ENCODE data around the gene CSPG5.
A peak's percentile ranks its signal among the peaks of the same experiment; 100 is the strongest.

The CSPG5 gene

GRCh38 chr3:47586746-47587145 lies 8.1 kb upstream of the CSPG5 start:
- DNase-seq, result no peak

- DNase-seq, result no peak
Measured at GRCh38 chr3:47583320-47584075, 4.8 kb upstream of the CSPG5 start.

DNA sequence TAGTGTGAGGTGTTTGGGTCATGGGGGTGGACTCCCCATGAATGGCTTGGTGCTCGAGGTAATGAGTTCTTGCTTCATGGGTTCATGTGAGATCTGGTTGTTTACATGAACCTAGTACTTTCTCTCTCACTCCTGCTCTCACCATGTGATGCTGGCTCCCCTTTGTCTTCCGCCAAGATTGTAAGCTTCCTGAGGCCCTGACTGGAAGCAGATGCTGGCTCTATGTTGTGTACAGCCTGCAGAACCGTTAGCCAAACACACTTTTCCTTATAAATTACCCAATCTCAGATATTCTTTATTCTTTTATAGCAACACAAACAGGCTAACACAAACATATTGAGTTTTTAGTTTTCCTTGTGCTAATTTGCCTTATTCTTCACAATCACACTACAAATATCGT lies 3.2 kb upstream of the CSPG5 start:
- DNase-seq, result no peak

DNA sequence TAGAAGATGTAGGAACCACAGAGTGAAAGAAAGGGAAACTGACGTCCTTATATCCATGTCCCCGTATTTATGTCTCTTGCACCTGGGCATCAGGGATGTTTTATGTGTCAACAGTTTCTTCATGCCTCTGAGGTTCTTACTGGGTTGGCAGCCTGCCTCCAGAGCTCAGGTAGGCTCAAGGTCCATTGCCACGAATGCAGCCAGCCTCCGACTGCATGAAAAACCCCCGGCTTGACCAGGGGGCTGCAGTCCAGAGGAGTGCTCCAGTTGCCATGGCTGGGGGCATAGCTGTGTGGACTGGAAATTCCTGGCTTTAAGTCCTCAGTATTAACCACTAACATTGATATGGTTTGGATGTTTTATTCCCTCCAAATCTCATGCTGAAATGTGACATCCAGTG lies 2.8 kb upstream of the CSPG5 start:
- DNase-seq, result no peak

DNA sequence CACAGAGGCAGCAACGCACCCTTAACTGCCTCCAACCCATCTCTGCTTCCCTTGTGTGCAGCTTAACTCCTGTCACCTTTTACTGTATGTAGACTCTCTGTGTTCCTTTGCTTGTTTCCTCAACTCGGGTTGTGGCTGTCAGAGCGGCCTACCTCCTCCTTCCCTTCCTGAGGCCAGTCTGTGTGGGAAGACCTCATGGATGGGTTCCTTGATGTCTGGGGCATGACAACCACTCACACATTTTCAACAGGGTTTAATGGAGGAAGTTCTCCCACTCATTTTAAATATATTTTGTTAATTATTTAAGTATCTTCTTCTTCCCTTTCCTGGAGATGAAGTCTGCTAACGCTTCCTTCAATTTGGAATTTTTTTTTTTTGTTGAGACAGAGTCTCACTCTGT lies 1.8 kb upstream of the CSPG5 start:
- no peak for DNase-seq

DNA sequence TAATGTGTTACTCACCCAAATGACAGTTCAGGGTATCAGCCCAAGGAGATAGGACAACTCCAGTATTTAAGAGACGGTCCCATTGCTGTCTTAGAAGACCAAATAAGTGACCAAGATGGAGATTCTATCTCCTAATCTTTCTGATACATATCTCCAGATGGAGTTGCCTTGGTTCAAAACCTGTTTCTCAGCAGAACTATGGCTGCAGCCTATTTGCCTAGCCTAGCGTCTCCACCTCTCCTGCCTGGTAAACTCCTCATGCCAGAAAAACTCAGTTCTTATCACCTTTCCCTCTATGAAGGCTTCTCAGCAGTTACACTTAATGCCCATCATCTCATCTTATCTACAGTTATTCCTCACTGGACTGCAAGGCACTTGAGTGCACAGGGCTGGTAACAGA lies 1.2 kb upstream of the CSPG5 start:
- no peak for DNase-seq

- peak; percentile 34 to 44 for DNase-seq
Measured at GRCh38 chr3:47578119-47578632, 489 bp downstream of the CSPG5 start.

- DNase-seq, result peak in 1 of 2 experiments; percentile 10
Measured at GRCh38 chr3:47577583-47578118, 1.0 kb downstream of the CSPG5 start.

DNA sequence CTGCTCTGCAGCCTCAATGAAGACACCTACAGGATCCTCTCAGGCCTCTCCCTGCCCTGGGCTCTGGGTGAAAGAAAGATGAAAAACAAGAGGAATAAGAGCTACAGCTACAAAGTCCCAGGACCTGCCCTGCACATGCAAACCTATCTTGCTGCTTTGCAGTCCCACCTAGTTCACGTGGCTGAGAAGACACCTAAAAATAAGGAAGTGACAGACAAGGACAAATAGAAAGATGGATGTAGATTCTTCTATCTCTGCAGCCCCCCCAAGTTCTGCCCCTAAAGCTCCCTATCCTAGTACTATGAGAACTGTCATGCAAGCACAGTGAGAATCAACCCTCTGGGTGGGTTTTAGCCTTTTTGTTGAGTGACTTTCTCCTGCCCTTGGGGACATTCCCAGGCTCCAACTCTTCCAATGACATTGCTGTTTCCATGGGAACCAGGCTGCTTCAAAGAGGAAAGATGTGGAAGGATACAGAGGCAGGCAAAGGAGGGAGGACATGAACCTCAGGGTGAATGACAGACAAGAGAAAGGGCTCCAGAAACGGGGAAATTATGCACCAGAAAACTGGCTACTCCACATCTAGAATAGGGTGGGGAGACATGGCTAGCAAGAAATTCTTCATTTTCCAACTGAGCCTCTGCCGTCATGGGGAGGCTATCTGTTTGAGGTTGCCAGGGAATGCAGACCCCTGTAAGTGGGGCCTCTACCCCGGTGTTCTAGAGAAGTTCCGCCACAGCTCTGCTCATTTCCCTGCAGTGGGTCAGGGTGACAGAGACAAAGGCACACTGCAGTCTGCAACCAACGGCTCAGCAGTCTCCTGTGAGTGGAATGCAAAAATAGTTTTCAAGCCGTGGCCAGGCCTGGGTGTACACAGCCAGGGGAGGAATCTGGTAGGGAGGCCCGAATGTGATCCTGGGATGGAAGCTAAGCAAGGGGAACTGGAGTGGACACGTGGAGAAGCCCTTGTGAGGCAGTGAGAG lies 5.2 kb downstream of the CSPG5 start:
- no peak for DNase-seq

- no peak for DNase-seq
Measured at GRCh38 chr3:47571391-47572175, 7.1 kb downstream of the CSPG5 start.

GRCh38 chr3:47568901-47569300 lies 9.8 kb downstream of the CSPG5 start:
- no peak for DNase-seq

DNA sequence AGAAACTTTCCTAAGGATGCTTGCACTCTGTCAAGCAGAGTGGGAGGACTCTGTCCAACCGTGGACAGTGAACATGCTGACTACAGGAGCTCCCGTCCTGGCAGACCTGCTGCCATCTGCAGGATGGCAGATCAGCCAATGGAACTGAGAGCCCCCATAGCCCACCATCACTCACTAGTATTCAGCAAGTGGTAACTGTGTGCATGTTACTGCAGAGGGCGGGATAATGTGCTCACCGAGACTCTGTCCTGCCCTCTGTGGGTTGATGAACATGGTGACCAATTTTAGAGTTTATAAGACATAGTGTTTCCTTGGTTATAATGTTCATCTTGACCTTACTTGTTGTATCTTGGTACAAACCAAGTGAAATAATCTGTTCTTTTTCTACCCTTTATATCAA lies 11.5 kb downstream of the CSPG5 start:
- DNase-seq, result no peak

DNA sequence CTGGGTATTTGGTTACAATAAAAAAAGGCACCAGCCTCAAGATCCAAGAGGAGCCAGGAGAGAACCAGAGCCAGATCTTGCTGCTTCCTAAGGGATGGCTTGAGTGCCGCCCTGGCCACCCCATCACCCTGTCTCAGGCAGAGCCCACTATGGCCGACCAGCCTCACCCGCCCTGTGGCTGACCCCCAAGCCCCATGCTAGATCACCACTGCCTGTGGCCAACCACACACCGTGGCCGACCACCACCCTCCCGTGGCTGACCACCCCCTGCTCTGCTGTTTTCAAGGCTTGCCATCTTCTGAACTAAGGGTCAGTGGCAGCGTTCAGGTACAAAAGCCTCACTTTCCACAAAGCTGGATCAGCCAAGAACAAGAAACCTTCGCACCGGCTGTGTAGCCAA lies 12.0 kb downstream of the CSPG5 start:
- DNase-seq, result no peak

- DNase-seq, result no peak
Measured at GRCh38 chr3:47565734-47566550, 12.7 kb downstream of the CSPG5 start.

GRCh38 chr3:47556351-47556750 lies 22.3 kb downstream of the CSPG5 start:
- DNase-seq, result no peak

- no peak for DNase-seq
Measured at GRCh38 chr3:47554335-47554734, 24.3 kb downstream of the CSPG5 start.

- no peak for DNase-seq
Measured at GRCh38 chr3:47553407-47553806, 25.3 kb downstream of the CSPG5 start.

DNA sequence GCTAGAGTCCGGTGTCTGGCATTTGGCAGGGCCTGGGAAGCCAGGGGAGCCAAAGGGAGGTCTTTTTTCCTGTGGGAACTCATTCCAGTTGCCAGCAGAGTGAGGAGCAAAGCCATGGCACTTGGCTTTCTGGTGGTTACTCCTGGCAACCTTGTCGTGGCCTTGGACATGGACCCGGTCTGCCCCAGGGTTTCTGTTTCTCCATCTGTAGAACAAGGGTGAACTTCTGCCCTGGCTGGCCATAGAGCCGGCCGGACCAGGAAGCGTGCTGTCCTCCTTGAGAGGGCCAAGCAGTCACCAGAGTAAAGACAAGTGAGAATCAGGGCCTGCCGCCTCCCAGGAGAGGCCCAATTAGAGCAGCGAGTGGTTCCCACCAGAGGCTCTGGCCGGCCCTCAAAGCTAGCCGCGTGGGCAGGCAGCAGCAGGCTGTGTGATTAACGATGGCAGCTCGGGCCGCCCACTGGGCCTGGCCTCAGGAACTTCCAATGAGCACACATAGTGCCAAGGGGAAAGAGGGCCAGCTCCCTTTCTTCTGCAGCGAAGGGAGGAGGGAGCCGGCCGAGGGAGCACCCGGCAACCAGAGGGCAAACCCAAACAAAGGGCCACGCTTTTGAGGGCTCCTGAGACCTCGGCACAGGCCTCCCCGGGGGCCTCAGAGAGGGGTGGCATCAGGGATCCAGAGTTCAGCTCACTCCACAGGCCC lies 36.0 kb downstream of the CSPG5 start:
- DNase-seq, result no peak

- no peak for DNase-seq
Measured at GRCh38 chr3:47541583-47542108, 37.0 kb downstream of the CSPG5 start.

DNA sequence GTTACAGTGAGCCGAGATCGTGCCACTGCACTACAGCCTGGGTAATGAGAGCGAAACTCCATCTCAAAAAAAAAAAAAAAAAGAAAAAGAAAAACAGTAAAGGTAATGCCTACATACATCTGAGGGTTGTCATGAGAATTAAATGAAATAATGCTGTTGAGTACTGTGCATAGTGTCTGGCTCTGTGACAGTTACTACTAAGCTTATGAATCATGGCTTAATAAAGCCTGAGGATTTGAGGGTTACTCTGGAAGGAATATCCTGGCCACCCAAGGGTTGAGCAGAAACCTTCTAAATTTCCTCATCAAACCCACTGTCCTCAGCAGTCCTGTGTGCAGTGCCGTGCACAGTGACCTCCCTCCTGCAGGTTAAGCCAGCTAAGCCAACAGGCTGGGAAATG lies 38.4 kb downstream of the CSPG5 start:
- DNase-seq, result no peak

- DNase-seq, result no peak
Measured at GRCh38 chr3:47536967-47537366, 41.7 kb downstream of the CSPG5 start.
